Gastrocnemius medialis (tissue), 4 donors: ENCODE results near the gene QSER1.

ENCODE experiments used
- POLR2A ChIP-seq, 2 donors: fragments of 450-650 bp; IDR thresholded peaks; one replicate each; pipeline ENCODE4 v1.6.1; 2017; ENCODE audit warnings: antibody characterized with exemption in 2 of 2, mild to moderate bottlenecking in 2 of 2, moderate library complexity in 2 of 2
- TF ChIP-seq, protein P1 (sequence below), 5 experiments: fragments of 450-650 bp in 3 of 5; fragments of 200-600 bp in 2 of 5; sonication (generic) in 2 of 5; IDR thresholded peaks in 4 of 5; conservative IDR thresholded peaks in 1 of 5; 1 replicate in 4 of 5; 2 replicates in 1 of 5; pipeline ENCODE4 v1.5.1; 2016 to 2019; ENCODE audit warnings: antibody characterized with exemption in 5 of 5, mild to moderate bottlenecking in 3 of 5, moderate library complexity in 3 of 5

DNA sequence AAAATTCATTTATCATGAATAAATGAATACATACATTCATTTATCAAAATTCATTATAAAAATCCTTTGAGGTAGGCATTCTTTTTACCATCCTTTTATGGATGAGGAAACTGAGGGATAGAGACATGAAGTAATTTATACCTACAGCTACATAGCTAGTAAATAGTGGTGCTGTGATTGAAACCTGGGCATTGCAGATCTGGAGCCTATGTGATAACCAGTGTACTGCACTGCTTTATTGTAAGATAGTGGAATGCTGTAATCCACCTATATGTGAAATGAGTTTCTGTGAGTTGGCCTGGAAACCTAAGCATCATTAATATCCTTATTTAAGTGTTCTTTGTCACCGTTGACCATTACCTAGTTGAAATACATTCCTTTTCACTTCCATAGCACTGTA lies 4.5 kb downstream of the QSER1 start:
- TF ChIP-seq, protein P1, sequence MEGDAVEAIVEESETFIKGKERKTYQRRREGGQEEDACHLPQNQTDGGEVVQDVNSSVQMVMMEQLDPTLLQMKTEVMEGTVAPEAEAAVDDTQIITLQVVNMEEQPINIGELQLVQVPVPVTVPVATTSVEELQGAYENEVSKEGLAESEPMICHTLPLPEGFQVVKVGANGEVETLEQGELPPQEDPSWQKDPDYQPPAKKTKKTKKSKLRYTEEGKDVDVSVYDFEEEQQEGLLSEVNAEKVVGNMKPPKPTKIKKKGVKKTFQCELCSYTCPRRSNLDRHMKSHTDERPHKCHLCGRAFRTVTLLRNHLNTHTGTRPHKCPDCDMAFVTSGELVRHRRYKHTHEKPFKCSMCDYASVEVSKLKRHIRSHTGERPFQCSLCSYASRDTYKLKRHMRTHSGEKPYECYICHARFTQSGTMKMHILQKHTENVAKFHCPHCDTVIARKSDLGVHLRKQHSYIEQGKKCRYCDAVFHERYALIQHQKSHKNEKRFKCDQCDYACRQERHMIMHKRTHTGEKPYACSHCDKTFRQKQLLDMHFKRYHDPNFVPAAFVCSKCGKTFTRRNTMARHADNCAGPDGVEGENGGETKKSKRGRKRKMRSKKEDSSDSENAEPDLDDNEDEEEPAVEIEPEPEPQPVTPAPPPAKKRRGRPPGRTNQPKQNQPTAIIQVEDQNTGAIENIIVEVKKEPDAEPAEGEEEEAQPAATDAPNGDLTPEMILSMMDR (IDR thresholded peaks at IDR 0.05 in 4 of 5, conservative IDR thresholded peaks at IDR 0.05 in 1 of 5): no peak
- no peak for TF ChIP-seq POLR2A (IDR thresholded peaks at IDR 0.05)
